Measurements from ENCODE around the gene PRR3. TPM values are rescaled to one million over a fixed set of nuclear protein-coding genes. Genes with fewer than 3 reads are reported as not detected.

PRR3 gene
- total and polyA plus RNA-seq, 9 of the 15 experiments (the other 6 are each of a cell fraction or from before 2014, with no cell fraction given): 23.5 to 59.6 (median 28.8) TPM

GRCh38 chr6:30562470-30563425, 5.7 kb downstream of the PRR3 start:
- TSS peak; percentile 17 for BruUV-seq (replicated peaks)
- DNase-seq (ENCODE audit: extremely low read depth in 1 of 4, low spot score in 3 of 4): no peak
- WGBS (ENCODE audit: insufficient coverage, low coverage, missing lambda C conversion rate): 84% methylated on average over 14 of the region's 14 CpGs

More at GRCh38 chr6:30562470-30563425, 5.7 kb downstream of the PRR3 start:
- H3K4me2 ChIP-seq (ENCODE audit: insufficient read depth, low read length): no peak overlapping the region
- in situ Hi-C loops (cut with MboI): no loop called here
- CTCF ChIA-PET (ENCODE audit: low intra/inter-chr PET ratio): no interaction called here
- H3K79me2 ChIP-seq (ENCODE audit: control insufficient read depth, insufficient read depth, low read length): peaks cover 31% of the 10 kb centered on the region
- no peak overlapping the region for H3K4me3 ChIP-seq
- no peaks in the 10 kb centered on the region for H3K27me3 ChIP-seq (ENCODE audit: control insufficient read depth in 2 of 2, insufficient read depth in 2 of 2, low read length in 2 of 2)
- no peaks in the 10 kb centered on the region for H4K20me1 ChIP-seq (replicated peaks; ENCODE audit: control insufficient read depth, insufficient read depth, low read length)
- ATAC-seq: peak; percentile 35
- no peak for FAIRE-seq
- TF ChIP-seq ZC3H4 (CRISPR knock-in tag; IDR thresholded peaks at IDR 0.05; ENCODE audit: borderline replicate concordance) (no peak), ATF3 (IDR thresholded peaks at IDR 0.05) (peak; percentile 69), ATF3 (CRISPR knock-in tag; conservative IDR thresholded peaks at IDR 0.05) (no peak), MCM3 (IDR thresholded peaks at IDR 0.05) (no peak), ARID2 (IDR thresholded peaks at IDR 0.05) (no peak), ZBTB33 (CRISPR knock-in tag; IDR thresholded peaks at IDR 0.05) (peak; percentile 92), MCM2 (IDR thresholded peaks at IDR 0.05; ENCODE audit: low read depth) (no peak), SP2 (IDR thresholded peaks at IDR 0.05; ENCODE audit: extremely low read depth, low read depth, low read length, poor library complexity, severe bottlenecking) (no peak), CEBPG (CRISPR knock-in tag; IDR thresholded peaks at IDR 0.05) (peak; percentile 62), CEBPG (tag; conservative IDR thresholded peaks at IDR 0.05 in 1 of 2, IDR thresholded peaks at IDR 0.05 in 1 of 2) (no peak), ZNF140 (CRISPR knock-in tag; IDR thresholded peaks at IDR 0.05) (no peak), CEBPB (tag; IDR thresholded peaks at IDR 0.05) (peak; percentile 46)
- TF ChIP-seq, protein P1, sequence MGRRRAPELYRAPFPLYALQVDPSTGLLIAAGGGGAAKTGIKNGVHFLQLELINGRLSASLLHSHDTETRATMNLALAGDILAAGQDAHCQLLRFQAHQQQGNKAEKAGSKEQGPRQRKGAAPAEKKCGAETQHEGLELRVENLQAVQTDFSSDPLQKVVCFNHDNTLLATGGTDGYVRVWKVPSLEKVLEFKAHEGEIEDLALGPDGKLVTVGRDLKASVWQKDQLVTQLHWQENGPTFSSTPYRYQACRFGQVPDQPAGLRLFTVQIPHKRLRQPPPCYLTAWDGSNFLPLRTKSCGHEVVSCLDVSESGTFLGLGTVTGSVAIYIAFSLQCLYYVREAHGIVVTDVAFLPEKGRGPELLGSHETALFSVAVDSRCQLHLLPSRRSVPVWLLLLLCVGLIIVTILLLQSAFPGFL (CRISPR knock-in tag; IDR thresholded peaks at IDR 0.05): no peak
- TF ChIP-seq, protein P2, sequence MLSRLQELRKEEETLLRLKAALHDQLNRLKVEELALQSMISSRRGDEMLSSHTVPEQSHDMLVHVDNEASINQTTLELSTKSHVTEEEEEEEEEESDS (CRISPR knock-in tag; IDR thresholded peaks at IDR 0.05): no peak
- no peaks in the 10 kb centered on the region for H3K9me1 ChIP-seq (ENCODE audit: control insufficient read depth, insufficient read depth, low read length)
- no peak overlapping the region for H2AFZ ChIP-seq (ENCODE audit: low read depth, low read length)
- H3K27ac ChIP-seq (ENCODE audit: extremely low read depth, low read depth, low read length): no peak overlapping the region
- intact Hi-C loops (cut with micrococcal nuclease): no loop called here
- POLR2A ChIA-PET: interaction anchor here (0.6 to 1.7 kb wide), 6 partner anchors 7 to 525 kb away, joined by 3 to 7 read pairs (median 4); no protein-coding TSS in a partner anchor
- H3K9ac ChIP-seq (ENCODE audit: insufficient read depth in 1 of 2, low read depth in 2 of 2, low read length in 2 of 2): peak overlapping the region in 1 of 2 experiments; percentile 24; a peak in 2 of 4 replicates
- H3K9me3 ChIP-seq (replicated peaks; ENCODE audit: control insufficient read depth, insufficient read depth, low read depth, low read length): no peaks in the 10 kb centered on the region
- H3K4me1 ChIP-seq (replicated peaks in 1 of 2; ENCODE audit: control insufficient read depth in 2 of 2, insufficient read depth in 2 of 2, low read length in 2 of 2): peaks cover 3 to 12% of the 10 kb centered on the region in 2 experiments; a peak in 3 of 5 replicates
- peaks cover 57% of the 10 kb centered on the region for H3K36me3 ChIP-seq (ENCODE audit: control insufficient read depth, insufficient read depth, low read length)
